H9 (cell line): ENCODE measurements around the gene HS6ST3. TPM values are rescaled to one million over a fixed set of nuclear protein-coding genes. Genes with fewer than 3 reads are reported as not detected.

Source experiments
- DNase-seq: peaks from one replicate; pipeline ENCODE4 v3.0.0-alpha.2; 2017
- H2AFZ ChIP-seq: one replicate; pipeline ENCODE4 v1.6.1; 2013; ENCODE audit warnings: mild to moderate bottlenecking, low read length, control low read depth, moderate library complexity
- H2AK5ac ChIP-seq: 2 replicates; pipeline ENCODE4 v1.6.1; 2013; ENCODE audit warnings: low read length, control low read depth, mixed read lengths; ENCODE audit not compliant: insufficient read length
- H2BK120ac ChIP-seq: one replicate; pipeline ENCODE4 v1.6.1; 2013; ENCODE audit warnings: low read depth, mild to moderate bottlenecking, low read length, control low read depth, inconsistent platforms; ENCODE audit not compliant: poor library complexity, severe bottlenecking
- H2BK12ac ChIP-seq: 2 replicates; pipeline ENCODE4 v1.6.1; 2013; ENCODE audit warnings: low read length, control low read depth, mixed read lengths, low read depth; ENCODE audit not compliant: insufficient read length
- H2BK15ac ChIP-seq: 2 replicates; pipeline ENCODE4 v1.6.1; 2013; ENCODE audit warnings: low read depth, low read length, control low read depth
- H2BK20ac ChIP-seq: one replicate; pipeline ENCODE4 v1.6.1; 2013; ENCODE audit warnings: low read depth, mild to moderate bottlenecking, low read length, control low read depth, inconsistent platforms; ENCODE audit not compliant: poor library complexity, severe bottlenecking
- H2BK5ac ChIP-seq: 2 replicates; pipeline ENCODE4 v1.6.1; 2013; ENCODE audit warnings: low read length, control low read depth, mixed read lengths; ENCODE audit not compliant: insufficient read length
- H3K14ac ChIP-seq: 2 replicates; pipeline ENCODE4 v1.6.1; 2013; ENCODE audit warnings: low read length, control low read depth; ENCODE audit not compliant: insufficient read depth
- H3K18ac ChIP-seq: 2 replicates; pipeline ENCODE4 v1.6.1; 2013; ENCODE audit warnings: low read depth, mild to moderate bottlenecking, mixed read lengths, low read length, control low read depth; ENCODE audit not compliant: insufficient read length
- H3K23ac ChIP-seq: 2 replicates; pipeline ENCODE4 v1.6.1; 2013; ENCODE audit warnings: low read length, control low read depth, mixed read lengths, low read depth; ENCODE audit not compliant: insufficient read length
- H3K23me2 ChIP-seq: 2 replicates; pipeline ENCODE4 v1.6.1; 2013; ENCODE audit warnings: low read depth, mild to moderate bottlenecking, mixed read lengths, low read length, control low read depth; ENCODE audit not compliant: insufficient read length, poor library complexity, severe bottlenecking
- H3K27ac ChIP-seq: 2 replicates; pipeline ENCODE4 v1.5.1; 2013; ENCODE audit warnings: low read length, control low read depth, mixed read lengths, low read depth; ENCODE audit not compliant: insufficient read length
- H3K27me3 ChIP-seq: 2 replicates; pipeline ENCODE4 v1.6.1; 2013; ENCODE audit warnings: low read length, control low read depth, inconsistent platforms; ENCODE audit not compliant: insufficient read depth
- H3K4ac ChIP-seq: 2 replicates; pipeline ENCODE4 v1.6.1; 2013; ENCODE audit warnings: low read depth, mild to moderate bottlenecking, control low read depth, inconsistent platforms, low read length, moderate library complexity
- H3K4me1 ChIP-seq: 2 replicates; pipeline ENCODE4 v1.6.1; 2013; ENCODE audit warnings: low read length, control low read depth, inconsistent platforms; ENCODE audit not compliant: insufficient read depth
- H3K4me2 ChIP-seq: 2 replicates; pipeline ENCODE4 v1.6.1; 2013; ENCODE audit warnings: low read length, control low read depth, mixed read lengths; ENCODE audit not compliant: insufficient read length, insufficient read depth
- H3K56ac ChIP-seq: 2 replicates; pipeline ENCODE4 v1.6.1; 2013; ENCODE audit warnings: low read depth, mild to moderate bottlenecking, mixed read lengths, low read length, control low read depth; ENCODE audit not compliant: insufficient read length
- H3K79me1 ChIP-seq: 2 replicates; pipeline ENCODE4 v1.6.1; 2013; ENCODE audit warnings: low read depth, mild to moderate bottlenecking, moderate library complexity, low read length, control low read depth, inconsistent platforms; ENCODE audit not compliant: insufficient read depth, poor library complexity, severe bottlenecking
- H3K79me2 ChIP-seq: 2 replicates; pipeline ENCODE4 v1.6.1; 2013; ENCODE audit warnings: low read length, control low read depth, inconsistent platforms; ENCODE audit not compliant: insufficient read depth
- H3K9ac ChIP-seq: 2 replicates; pipeline ENCODE4 v1.6.1; 2013; ENCODE audit warnings: low read length, control low read depth, mixed read lengths; ENCODE audit not compliant: insufficient read length; ENCODE audit errors: extremely low read depth
- H3K9me3 ChIP-seq: one replicate; pipeline ENCODE4 v1.6.1; 2013; ENCODE audit warnings: low read depth, low read length, inconsistent platforms; ENCODE audit not compliant: control insufficient read depth
- H3T11ph ChIP-seq: one replicate; pipeline ENCODE4 v1.6.1; 2013; ENCODE audit warnings: mild to moderate bottlenecking, low read length, control low read depth, inconsistent platforms
- H4K20me1 ChIP-seq: one replicate; pipeline ENCODE4 v1.6.1; 2013; ENCODE audit not compliant: control insufficient read depth, insufficient read length, insufficient read depth
- H4K5ac ChIP-seq: 2 replicates; pipeline ENCODE4 v1.6.1; 2013; ENCODE audit warnings: low read depth, mild to moderate bottlenecking, mixed read lengths, low read length, control low read depth; ENCODE audit not compliant: insufficient read length
- H4K8ac ChIP-seq: replicated peaks from 2 replicates; pipeline ENCODE4 v1.6.1; 2013; ENCODE audit warnings: low read length, control low read depth, mixed read lengths, low read depth; ENCODE audit not compliant: insufficient read length
- H4K91ac ChIP-seq: 2 replicates; pipeline ENCODE4 v1.6.1; 2013; ENCODE audit warnings: low read depth, mild to moderate bottlenecking, moderate library complexity, mixed read lengths, low read length, control low read depth; ENCODE audit not compliant: insufficient read length
- H3K27ac Mint-ChIP-seq, 3 experiments: 2 replicates in 2 of 3; 3 replicates in 1 of 3; pipeline ENCODE4 v1.8.0; 2020 to 2021; ENCODE audit warnings: mixed read lengths in 3 of 3, mild to moderate bottlenecking in 1 of 3, moderate library complexity in 1 of 3
- H3K27me3 Mint-ChIP-seq: 2 replicates; pipeline ENCODE4 v1.8.0; 2021; ENCODE audit warnings: low read depth, mild to moderate bottlenecking, moderate library complexity, mixed read lengths
- H3K36me3 Mint-ChIP-seq, 3 experiments: 2 replicates in 2 of 3; 3 replicates in 1 of 3; pipeline ENCODE4 v1.8.0; 2020 to 2021; ENCODE audit warnings: low read depth in 3 of 3, mixed read lengths in 3 of 3; ENCODE audit not compliant: insufficient read depth in 1 of 3
- H3K4me1 Mint-ChIP-seq, 2 experiments: 2 replicates each; pipeline ENCODE4 v1.8.0; 2020; ENCODE audit warnings: mixed read lengths in 2 of 2
- H3K4me3 Mint-ChIP-seq, 2 experiments: 2 replicates in 1 of 2; 3 replicates in 1 of 2; pipeline ENCODE4 v1.8.0; 2020 to 2021; ENCODE audit warnings: mild to moderate bottlenecking in 2 of 2, mixed read lengths in 2 of 2, moderate library complexity in 1 of 2
- H3K9me3 Mint-ChIP-seq, 2 experiments: 2 replicates in 1 of 2; 3 replicates in 1 of 2; pipeline ENCODE4 v1.8.0; 2020; ENCODE audit warnings: mild to moderate bottlenecking in 2 of 2, mixed read lengths in 2 of 2, moderate library complexity in 1 of 2
- WGBS: extraction: QIAGEN DNeasy Blood & Tissue Kit; methylation state at CpG from one replicate; pipeline ENCODE4 v1.1.7; 2013; ENCODE audit warnings: missing lambda C conversion rate, low lambda C conversion rate, mixed read lengths; ENCODE audit not compliant: insufficient read length; ENCODE audit errors: extremely low coverage; 5-methylcytosine and 5-hydroxymethylcytosine counted together
- long read RNA-seq: library from polyadenylated mRNA; unstranded; transcript quantifications from one replicate; pipeline ENCODE4 v2.0.0, GENCODE V29; 2020
- total RNA-seq: library from RNA; stranded (reverse); gene quantifications from 2 replicates; pipeline ENCODE4 v1.2.1, GENCODE V29; 2021
- TF ChIP-seq, protein P1 (sequence below): fragments of 200-600 bp; sonication (generic); conservative IDR thresholded peaks from 3 replicates; pipeline ENCODE4 v1.8.0; 2021; ENCODE audit warnings: antibody characterized with exemption, mild to moderate bottlenecking

Gene HS6ST3
- 0.44 and 0.48 TPM in 2 replicates for total RNA-seq
- long read RNA-seq, partial matches to known transcripts: 0 of 1 reads
- long read RNA-seq, other reads (novel, unspliced or antisense): 1 of 1 reads

GRCh38 chr13:96089749-96090239, at the start of gene HS6ST3:
TSS of gene HS6ST3 (plus strand) at chr13:96090107.
- H3K4me1 Mint-ChIP-seq: peaks cover 14 to 16% of the 10 kb centered on the region in 2 experiments
- Histone ChIP-seq H3K23me2 (peaks cover 17% of the 10 kb centered on the region), H2BK12ac (no peak within 1 kb of the TSS), H2BK120ac (no peak within 1 kb of the TSS), H3T11ph (no peak within 1 kb of the TSS), H3K27me3 (peaks cover 29% of the 10 kb centered on the region), H2AFZ (no peak within 1 kb of the TSS), H2AK5ac (no peak within 1 kb of the TSS), H3K9ac (no peak within 1 kb of the TSS), H3K4me1 (no peaks in the 10 kb centered on the region; the same call in 1 of the 2 replicates), H4K5ac (no peak within 1 kb of the TSS), H3K23ac (no peak within 1 kb of the TSS), H3K9me3 (no peaks in the 10 kb centered on the region), H2BK5ac (no peak within 1 kb of the TSS), H3K79me1 (no peaks in the 10 kb centered on the region), H3K27ac (no peak within 1 kb of the TSS), H3K14ac (no peak within 1 kb of the TSS; the same call in 1 of the 2 replicates), H4K20me1 (no peaks in the 10 kb centered on the region), H4K8ac (no peak within 1 kb of the TSS), H3K79me2 (no peaks in the 10 kb centered on the region), H2BK15ac (no peak within 1 kb of the TSS), H4K91ac (no peak within 1 kb of the TSS), H3K18ac (no peak within 1 kb of the TSS), H3K4me2 (peak within 1 kb of the TSS; percentile 73), H3K4ac (no peak within 1 kb of the TSS), H3K56ac (no peak within 1 kb of the TSS), H2BK20ac (no peak within 1 kb of the TSS)
- H3K4me3 Mint-ChIP-seq: peak within 1 kb of the TSS; percentile 63 to 85
- peaks cover 74% of the 10 kb centered on the region for H3K27me3 Mint-ChIP-seq
- H3K9me3 Mint-ChIP-seq: no peaks in the 10 kb centered on the region; a peak in 1 of 5 replicates
- TF ChIP-seq, protein P1, sequence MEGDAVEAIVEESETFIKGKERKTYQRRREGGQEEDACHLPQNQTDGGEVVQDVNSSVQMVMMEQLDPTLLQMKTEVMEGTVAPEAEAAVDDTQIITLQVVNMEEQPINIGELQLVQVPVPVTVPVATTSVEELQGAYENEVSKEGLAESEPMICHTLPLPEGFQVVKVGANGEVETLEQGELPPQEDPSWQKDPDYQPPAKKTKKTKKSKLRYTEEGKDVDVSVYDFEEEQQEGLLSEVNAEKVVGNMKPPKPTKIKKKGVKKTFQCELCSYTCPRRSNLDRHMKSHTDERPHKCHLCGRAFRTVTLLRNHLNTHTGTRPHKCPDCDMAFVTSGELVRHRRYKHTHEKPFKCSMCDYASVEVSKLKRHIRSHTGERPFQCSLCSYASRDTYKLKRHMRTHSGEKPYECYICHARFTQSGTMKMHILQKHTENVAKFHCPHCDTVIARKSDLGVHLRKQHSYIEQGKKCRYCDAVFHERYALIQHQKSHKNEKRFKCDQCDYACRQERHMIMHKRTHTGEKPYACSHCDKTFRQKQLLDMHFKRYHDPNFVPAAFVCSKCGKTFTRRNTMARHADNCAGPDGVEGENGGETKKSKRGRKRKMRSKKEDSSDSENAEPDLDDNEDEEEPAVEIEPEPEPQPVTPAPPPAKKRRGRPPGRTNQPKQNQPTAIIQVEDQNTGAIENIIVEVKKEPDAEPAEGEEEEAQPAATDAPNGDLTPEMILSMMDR: no peak
- WGBS: no CpG with 5 or more reads among the region's 35 CpGs
- peak; percentile 79 for DNase-seq
- no peak within 1 kb of the TSS for H3K27ac Mint-ChIP-seq
- H3K36me3 Mint-ChIP-seq: peaks cover 0 to 2% (median 0%) of the 10 kb centered on the region in 3 experiments; a peak in 3 of 7 replicates
